Cerebellar nuclear complex (tissue), 1 donor: ENCODE data around the gene DCDC2B.
"Not testable (repeated sequence)": the region's sequence is repeated elsewhere in the genome, so short reads cannot be mapped to it uniquely, and the experiment has no call there.

Source experiments
- DNase-seq, 2 experiments: peaks; one replicate each; lab custom pipeline; 2025; lab: John Stamatoyannopoulos, UW

The DCDC2B gene

DNA sequence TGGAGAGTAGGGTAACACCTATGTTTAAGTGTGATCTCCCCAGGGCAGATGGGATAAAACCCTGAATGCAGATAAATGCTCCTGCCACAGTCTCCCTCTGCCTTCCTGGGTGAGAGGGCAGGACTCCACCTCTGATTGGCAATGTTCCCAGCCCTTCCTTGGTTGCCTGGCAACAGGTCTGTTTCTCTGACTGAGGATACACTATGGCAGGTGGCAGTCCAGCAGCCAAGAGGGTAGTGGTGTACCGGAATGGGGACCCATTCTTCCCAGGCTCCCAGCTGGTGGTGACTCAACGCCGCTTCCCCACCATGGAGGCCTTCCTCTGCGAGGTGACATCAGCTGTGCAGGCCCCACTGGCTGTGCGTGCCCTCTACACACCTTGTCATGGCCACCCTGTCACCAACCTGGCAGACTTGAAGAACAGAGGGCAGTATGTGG, at the start of gene DCDC2B:
Gene DCDC2B, plus strand, starts transcription at position 199 of the 438 bp plus-strand sequence. Its CDS starts 5 bp downstream, at position 204.
- DNase-seq, result no peak

DNA sequence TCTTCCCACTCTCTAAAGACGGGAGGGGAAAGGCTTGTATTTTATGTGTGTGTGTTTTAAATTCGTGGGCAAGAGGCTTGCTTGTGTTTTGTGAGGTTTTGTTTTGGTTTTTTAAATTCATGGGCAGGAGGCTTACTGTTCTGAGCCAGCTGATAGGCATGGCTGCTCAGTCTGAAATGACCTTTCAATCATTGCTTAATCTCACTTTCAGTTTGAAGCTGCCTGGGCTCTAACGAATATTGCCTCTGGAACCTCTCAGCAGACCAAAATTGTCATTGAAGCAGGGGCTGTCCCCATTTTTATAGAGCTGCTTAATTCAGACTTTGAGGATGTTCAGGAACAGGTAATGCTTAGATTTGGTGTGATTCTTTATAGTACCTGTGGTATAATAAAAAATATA, 49.7 kb upstream of the DCDC2B start:
- DNase-seq, result no peak

DNA sequence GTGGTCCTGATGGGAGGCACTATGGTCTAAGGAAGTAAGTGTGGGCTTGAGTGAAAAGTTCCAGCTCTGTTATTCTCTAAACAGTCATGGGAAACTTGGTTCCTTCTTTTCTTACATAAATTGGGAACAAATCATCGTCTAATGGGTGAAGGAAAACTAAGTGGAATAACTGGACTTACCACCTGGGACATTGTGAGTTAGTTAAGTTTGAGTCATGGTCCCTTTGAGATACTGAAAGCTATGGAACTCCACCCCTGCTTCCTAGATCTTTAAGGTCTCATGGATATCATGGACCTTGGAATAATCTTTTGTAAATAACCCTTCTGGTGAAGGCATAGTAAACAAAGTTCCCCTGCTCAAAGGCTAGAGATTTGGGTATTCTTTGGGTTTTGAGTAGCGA, 45.5 kb upstream of the DCDC2B start:
- no peak for DNase-seq

DNA sequence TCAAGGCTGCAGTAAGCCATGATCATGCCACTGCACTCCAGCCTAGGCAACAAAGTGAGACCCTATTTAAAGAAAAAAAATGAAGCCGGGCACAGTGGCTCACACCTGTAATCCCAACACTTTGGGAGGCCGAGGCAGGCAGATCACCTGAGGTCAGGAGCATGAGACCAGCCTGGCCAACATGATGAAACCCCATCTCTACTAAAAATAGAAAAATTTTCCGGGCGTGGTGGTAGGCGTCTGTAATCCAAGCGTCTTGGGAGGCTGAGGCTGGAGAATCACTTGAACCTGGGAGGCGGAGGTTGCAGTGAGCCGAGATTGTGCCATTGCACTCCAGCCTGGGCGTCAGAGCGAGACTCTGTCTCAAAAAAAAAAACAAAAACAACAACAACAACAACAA, 43.3 kb upstream of the DCDC2B start:
- not testable (repeated sequence) for DNase-seq

DNA sequence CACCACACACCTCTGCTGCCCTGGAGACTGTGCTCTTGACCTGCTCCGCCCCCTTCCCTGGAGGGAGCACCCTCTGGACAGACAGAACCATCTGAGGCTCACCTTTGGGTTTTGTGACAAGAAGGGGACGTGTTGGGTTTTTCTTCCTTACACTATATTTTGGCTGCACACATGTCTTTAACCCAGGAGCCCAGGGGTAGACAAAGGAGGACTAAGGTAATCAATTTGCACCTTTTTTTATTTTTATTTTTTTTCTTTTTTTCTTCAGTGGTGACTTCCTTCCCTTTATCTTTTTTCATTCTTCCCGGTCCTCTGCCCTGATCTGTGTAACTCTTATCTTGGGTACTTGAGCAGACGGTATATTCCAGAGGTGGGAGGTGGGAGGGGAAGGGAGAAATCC, 37.9 kb upstream of the DCDC2B start:
- DNase-seq, result no peak

DNA sequence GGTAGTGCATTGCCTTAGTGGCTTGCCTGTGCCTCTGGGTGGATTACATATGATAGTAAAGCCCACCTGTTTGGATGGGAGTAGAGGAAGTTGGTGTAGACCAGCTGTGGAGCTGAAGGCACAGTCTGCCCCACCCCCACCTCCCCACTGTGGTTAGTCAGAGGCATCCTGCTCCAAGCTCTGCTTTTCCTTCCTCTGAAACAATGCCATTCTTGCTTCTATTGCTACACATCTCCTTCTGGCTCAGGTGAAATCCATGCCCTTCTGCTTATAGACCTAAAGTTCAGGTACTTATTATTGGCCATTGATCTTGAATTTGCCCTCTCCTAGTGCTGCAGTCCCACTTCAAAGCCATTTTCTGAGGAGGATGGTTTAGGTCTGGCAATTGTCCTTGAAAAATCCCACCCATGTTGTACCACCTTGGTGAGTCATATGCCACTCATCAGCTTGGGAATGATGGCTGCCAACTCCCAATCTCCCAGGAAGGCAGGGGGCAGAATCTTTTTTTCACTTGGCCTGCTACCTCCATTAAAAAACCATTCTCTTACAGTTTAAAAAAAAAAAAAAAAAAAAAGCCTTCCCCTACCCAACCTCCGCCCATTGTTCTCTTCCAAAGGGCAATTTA, 36.2 kb upstream of the DCDC2B start:
- no peak for DNase-seq

DNA sequence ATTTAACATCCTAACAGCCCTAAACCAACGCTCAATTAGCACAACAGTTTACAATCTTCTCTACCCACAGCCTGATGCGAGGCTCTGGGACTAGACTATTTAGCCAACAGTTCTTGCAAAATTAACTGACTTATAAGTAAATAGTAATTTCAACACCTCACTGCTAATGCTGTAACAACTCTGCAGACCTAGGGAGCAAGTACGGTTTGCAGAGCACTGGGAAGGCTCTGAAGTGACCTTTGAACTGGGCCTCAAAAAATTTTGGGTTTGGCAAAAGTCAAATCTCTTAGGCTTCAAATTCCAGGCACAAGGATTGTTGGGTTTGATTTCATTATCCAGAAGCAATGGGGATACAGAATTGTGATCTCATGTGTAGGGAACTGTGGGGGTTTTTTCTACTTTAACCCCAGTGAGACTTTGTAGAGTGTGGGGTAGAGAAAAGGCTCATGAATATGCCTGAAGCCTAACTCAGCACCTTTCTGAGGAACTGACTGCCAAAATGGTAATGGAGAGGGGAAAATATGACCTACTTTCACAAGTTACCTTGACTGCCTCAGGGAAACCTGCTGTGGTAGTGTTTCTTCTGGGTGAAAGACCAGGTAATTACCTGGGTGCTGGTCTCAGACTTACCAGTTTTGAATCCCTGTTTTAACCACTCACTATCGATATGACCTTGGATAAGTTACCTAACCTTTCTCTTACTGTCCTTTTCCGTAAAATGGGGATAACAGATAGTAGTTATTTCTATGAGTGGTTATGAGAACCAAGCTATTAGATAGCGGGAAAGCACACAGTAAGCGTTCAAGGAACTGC, 30.3 kb upstream of the DCDC2B start:
- no peak for DNase-seq

DNA sequence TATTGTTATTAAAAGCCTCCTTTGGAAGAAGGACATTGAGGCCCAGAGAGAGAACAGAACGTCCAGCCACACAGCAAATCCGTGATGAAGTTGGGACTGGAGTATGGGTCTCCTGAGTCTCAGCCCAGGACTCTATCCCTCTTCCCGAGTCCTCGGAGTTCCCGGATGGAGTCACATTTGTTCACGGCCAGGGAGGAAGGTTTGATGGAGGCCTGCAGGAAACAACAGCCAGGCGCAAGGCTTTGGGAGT, 29.8 kb upstream of the DCDC2B start:
- DNase-seq, result no peak

DNA sequence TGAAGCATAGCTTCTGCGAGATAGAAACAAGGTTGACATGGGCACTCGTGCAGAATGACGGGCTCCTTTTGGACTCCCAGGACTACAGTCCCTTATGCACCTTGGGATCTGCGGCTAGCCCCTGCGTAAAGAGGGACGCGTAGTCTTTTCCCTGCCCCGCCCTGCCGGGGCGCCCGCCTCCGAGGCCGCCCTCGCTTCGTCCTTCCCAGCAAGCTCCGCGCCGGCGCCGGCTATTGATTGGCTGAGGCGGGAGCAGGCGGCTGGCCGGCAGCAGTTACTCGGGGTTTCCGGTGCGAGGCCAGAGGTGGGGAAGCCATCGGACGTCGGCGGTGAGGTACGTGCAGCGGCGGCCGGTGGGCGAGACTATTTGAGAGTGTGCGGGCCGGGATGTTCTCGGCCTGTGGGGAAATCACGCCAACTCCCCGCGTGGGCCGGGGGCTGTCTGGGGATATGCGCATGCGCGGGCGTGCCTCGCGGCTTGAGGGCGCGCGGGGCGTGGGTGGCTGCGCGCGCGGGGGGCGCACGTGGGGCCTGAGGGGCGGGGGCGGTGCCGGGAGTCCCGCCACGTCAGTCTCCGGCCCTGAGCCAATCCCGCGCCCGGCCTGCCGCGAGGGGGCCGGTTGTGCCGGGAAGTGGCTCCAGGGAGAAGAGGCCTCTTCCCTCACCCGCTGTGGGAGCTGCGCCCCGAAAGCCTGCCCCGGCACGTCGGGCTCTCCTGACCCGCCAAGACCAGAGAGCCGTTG, 29.3 kb upstream of the DCDC2B start, which contains the start of gene TXLNA:
Gene TXLNA, plus strand, starts transcription at position 233 of the 743 bp plus-strand sequence. CDS start 671 bp downstream, outside the sequence.
- DNase-seq, result peak in 1 of 2 experiments; percentile 53

DNA sequence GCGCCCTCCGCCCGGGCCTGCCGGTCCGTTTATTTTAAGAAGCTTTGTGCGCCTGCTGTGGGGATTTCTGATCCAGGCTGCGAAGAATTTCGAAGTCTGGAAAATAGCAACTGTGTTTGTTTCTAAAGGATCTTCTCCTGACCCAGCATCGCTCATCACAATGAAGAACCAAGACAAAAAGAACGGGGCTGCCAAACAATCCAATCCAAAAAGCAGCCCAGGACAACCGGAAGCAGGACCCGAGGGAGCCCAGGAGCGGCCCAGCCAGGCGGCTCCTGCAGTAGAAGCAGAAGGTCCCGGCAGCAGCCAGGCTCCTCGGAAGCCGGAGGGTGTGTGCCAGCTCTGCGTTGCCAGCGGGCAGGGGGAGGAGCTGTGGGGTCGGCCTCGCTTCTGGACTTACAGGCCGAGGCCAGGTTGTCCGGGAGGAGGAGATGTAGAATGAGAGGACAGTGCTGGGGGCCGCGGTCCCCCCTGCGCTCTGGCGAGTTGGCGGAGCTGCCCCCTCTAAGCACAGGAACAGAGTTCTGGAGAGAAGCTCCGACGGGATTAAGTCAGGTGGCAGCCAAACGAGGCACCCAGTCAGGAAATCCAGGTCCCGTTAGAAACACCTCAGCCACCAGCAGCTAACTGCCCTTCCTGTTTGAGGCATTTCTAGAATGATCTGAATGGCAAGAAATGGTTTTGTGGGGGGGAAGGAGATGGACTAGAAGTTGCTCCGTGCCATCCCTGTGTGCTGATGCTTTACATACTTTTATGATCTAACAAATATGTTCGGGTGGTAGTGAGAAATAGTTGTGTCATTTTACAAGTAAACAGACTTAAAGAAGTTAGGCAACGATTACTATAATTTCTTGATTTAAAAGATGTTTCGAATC, 28.5 kb upstream of the DCDC2B start:
- no peak for DNase-seq

DNA sequence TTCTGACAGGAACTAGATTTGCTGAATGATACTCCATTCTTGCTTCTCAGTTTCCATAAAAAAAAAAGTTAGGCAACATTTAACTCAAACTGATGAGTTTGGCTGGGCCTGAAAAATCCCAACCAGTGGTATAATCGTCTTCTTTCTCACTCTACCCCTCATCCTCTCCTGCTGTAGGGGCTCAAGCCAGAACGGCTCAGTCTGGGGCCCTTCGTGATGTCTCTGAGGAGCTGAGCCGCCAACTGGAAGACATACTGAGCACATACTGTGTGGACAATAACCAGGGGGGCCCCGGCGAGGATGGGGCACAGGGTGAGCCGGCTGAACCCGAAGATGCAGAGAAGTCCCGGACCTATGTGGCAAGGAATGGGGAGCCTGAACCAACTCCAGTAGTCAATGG, 27.8 kb upstream of the DCDC2B start:
- DNase-seq, result no peak

DNA sequence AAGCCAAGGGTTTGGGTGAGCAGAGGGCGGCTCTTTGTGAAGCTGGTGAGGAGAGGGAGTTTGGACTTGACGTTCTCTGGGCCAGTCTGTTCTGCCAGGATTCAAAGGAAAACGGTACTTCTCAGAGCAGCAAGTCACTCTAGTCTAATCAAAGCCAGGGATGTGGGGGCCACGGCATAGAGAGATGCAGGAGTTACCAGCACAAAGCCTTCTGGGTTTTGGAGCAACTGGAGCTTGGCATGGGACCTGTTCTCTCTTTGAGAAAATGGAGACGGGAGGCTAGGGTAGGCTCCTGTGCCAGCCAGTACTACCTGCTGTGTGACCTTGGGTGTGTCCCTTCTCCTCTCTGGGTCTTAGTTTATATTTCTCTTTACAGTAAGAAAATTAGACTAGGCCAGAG, 27.3 kb upstream of the DCDC2B start:
- DNase-seq, result no peak

DNA sequence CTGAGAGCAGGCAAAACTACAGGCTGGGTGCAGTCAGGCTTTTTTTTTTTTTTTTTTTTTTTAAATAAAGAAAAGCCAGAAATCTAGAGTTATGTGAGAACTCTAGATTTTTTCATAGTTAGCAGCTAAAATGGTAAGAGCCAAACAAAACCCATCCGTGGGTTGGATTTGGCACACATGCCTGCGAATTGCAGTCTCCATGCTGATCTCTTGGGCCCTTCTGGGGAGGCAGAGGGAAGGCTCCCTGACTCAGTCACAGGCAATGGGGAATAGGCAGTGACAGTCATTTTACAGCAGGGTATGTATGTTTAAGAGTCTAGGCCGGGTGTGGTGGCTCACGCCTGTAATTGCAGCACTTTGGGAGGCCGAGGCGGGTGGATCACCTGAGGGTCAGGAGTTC, 26.8 kb upstream of the DCDC2B start:
- DNase-seq, result no peak

DNA sequence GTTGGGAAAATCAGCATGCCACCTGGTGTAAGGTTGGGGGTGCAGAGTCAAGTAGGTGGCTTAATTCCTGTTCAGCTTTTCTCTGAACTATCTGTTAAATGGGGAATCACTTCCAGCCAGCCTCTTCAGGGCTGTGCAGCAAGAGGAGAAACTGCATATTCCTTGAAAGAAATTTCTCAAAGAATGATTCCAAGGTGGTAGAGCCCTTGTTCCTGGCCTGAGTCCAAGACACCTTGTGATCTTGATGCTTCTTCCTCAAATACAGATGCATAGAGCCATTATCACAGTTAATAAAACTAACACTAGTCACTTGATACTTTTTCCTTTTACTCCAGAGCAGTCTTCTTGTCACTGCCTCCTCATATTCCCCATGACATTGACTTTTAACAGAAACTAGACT, 24.2 kb upstream of the DCDC2B start:
- no peak for DNase-seq

DNA sequence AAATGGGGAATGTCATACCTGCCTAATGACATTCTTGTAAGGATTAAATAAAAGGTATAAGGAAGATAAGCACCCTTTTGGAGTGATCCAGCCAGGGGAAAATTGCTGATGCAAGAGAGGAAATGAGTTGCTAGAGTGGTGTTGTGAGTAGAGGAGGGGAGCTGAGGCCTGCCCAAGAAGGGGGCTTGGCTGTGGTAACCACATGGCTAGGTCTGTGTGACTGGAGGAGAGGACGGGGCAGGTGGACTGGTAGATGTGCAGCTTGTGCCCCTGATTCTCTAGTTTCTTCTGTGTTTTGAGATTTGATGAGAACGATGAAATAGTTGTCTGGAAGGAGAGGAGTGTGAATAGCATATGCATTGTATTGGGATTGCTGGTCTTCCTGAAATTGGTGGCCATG, 22.8 kb upstream of the DCDC2B start:
- no peak for DNase-seq

DNA sequence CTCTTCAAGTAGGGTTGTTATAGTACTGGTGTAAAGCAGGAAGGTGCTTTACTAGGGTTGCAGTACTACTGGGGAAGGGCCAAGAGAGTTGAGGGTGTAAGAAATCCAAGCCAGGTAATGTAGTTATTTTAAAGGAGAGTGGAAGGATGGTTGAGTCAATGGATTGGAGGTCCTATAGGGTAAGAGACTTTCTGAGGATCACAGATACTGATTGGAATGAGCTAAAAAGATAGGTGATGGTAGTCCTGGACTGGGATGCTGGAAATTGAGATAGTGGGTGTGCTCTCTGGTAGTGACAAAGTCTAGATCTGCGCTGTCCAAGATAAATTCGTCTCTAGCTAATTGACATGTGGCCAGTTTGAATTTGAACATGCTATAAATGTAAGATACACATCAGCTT, 22.4 kb upstream of the DCDC2B start:
- no peak for DNase-seq

DNA sequence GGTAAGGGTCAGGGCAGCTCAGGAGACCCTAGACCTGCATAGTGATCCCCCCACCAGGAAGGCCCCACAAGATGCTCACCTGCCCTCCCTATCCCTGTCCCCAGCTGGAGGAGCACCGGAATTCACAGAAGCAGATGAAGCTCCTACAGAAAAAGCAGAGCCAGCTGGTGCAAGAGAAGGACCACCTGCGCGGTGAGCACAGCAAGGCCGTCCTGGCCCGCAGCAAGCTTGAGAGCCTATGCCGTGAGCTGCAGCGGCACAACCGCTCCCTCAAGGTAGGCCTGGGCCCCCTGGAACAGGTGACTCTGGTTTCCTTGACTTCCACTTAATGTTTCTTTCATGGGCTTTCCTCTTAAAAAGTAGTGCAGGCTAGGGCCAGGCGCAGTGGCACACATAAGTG, 21.0 kb upstream of the DCDC2B start:
- DNase-seq, result no peak

DNA sequence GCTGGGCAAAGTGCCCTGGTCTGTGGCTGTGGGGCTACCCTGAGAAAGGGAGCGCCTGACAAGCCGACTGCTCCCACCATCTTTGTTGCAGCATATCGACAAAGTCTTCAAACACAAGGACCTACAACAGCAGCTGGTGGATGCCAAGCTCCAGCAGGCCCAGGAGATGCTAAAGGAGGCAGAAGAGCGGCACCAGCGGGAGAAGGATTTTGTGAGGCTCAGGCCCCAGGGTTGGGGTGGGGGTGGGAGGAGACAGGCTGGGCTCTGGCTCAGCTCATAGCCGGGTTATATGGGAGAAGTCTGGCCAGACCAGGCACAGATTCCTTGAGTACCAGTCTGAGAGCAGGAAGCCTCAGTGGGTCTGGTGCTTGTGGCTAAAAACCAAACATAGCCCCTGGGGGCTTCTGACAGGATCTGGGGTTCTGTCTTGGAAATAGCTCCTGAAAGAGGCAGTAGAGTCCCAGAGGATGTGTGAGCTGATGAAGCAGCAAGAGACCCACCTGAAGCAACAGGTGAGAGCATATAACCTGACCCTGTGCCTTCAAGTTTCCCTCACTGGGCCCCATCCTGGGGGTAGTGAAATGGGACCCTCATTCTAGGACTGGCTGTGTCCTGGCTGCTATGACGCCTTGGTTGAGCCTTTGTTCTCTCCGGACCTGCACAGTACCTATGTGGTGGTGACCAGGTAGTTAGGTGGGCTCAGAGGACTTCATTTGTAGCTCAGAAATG, 16.5 kb upstream of the DCDC2B start:
- DNase-seq, result no peak

DNA sequence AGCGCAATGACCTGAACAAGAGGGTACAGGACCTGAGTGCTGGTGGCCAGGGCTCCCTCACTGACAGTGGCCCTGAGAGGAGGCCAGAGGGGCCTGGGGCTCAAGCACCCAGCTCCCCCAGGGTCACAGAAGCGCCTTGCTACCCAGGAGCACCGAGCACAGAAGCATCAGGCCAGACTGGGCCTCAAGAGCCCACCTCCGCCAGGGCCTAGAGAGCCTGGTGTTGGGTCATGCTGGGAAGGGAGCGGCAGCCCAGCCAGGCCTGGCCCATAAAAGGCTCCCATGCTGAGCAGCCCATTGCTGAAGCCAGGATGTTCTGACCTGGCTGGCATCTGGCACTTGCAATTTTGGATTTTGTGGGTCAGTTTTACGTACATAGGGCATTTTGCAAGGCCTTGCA, 13.9 kb upstream of the DCDC2B start:
- DNase-seq, result no peak

DNA sequence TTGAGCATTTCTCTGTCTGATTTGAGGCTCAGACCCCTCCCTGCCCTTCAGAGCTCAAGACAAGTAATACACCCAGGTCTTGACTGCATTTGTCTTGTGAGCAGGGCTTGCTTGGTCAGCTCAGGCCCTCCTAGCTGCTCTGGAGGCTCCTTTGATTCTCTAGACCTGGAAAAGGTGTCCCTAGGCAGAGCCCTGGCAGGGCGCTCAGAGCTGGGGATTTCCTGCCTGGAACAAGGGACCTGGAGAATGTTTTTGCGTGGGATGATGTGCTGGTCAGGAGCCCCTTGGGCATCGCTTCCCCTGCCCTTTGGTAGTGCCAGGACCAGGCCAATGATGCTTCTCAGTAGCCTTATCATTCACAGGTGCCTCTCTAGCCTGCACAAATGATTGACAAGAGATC, 13.4 kb upstream of the DCDC2B start:
- no peak for DNase-seq
